ENCODE data around the gene PXDN.
"Not testable (repeated sequence)": the region's sequence is repeated elsewhere in the genome, so short reads cannot be mapped to it uniquely, and the experiment has no call there.

The PXDN gene

GRCh38 chr2:1739322-1739957, 4.9 kb downstream of the PXDN start:
- no peak for DNase-seq

- DNase-seq = no peak
These were observed 5.5 kb downstream of the PXDN start for GRCh38 chr2:1738646-1739302.

GRCh38 chr2:1738163-1738562, 6.2 kb downstream of the PXDN start:
- DNase-seq = no peak

GRCh38 chr2:1736997-1737480, 7.3 kb downstream of the PXDN start:
- DNase-seq = no peak

- no peak for DNase-seq
These were observed 8.3 kb downstream of the PXDN start for GRCh38 chr2:1736045-1736444.

DNA sequence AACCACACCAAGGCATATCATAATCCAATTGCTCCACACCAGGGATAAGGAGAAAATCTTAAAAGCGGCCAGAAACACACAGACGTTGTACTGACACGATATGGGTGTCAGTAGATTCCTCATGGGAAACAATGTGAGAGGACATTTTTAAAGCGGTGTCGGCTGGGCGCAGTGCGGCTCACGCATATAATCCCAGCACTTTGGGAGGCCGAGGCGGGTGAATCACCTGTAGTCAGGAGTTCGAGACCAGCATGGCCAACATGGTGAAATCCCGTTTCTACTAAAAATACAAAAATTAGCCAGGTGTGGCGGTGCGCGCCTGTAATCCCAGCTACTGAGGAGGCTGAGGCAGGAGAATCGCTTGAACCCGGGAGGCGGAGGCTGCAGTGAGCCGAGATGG, 11.0 kb downstream of the PXDN start:
- DNase-seq = not testable (repeated sequence)

DNA sequence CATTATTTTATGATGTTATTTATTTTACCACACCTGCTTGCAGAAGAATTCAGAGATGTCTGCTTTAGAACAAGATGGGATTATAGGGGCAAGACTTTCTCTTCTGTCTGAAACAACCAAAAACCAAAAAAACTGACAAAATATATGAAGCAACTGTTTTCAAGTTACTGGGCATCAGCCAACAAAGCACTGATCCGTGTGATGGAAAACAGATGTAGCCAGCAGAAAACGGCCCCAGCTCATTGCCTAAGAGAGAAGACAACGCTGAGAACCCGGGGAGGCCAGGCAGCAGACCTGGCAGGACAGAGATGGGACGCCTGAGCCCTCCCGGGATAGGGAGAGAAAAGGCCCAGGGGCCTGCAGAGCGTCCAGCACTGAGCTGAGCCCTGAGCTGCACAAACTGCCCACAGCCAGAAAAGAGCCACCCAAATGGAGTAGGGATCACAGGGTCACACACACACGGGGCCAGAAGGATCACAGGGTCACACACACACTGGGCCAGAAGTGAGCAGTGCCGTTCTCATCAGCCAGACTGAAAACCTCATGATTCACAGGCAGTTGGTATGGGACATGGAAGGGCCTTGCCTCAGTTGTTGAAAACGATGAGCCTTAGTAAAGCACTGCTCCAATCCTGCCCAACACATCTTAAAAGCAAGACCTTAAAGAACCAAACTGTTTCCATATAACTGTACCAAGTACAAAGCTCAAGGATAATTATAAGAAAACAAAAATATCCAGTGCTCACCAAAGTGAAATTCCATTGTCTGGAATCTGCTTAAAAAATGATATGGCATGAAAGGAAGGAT, 12.1 kb downstream of the PXDN start:
- DNase-seq = no peak

DNA sequence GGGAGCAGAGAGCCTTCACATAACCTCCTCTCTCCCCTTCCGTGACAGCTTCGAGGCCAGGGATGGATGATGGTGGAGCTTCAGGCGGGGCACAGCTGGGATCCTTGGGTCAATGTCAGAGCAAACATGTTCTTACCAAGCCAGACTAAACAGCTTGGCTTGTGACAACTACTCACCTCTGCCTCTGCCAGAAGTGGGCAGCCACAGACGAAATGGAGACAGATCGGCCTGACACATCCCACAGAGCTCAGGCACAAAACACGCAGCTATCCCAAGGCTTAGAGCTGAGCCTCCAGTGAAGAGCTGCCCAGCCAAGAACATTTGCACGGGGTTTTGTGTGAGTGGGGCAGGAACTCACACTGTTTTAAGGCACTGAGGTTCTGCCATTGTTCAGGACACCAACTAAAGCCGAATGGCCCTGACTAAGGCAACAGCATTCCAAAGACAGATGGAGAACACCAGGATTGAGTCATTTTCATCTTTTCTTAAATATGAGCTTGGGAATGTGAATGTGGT, 12.8 kb downstream of the PXDN start:
- no peak for DNase-seq

GRCh38 chr2:1730015-1730927, 14.0 kb downstream of the PXDN start:
- no peak for DNase-seq

DNA sequence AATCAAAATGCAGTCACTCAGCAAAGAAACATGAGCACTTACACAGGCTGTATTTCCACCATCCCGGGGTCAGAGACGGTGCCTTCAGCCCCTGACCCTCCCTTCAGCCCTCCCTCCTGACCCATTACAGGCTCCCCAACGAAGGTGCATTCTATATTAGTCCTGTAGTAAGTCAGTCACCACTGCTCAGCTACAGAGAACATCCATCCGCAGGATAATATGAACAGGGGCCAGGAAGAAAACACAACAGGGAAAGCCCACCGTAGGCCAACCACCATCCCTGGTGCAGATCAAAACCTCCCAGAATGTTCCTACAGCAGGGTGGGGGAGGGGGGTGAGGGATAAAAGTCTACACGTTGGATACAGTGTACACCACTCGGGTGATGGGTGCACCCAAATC, 15.1 kb downstream of the PXDN start:
- DNase-seq = no peak

DNA sequence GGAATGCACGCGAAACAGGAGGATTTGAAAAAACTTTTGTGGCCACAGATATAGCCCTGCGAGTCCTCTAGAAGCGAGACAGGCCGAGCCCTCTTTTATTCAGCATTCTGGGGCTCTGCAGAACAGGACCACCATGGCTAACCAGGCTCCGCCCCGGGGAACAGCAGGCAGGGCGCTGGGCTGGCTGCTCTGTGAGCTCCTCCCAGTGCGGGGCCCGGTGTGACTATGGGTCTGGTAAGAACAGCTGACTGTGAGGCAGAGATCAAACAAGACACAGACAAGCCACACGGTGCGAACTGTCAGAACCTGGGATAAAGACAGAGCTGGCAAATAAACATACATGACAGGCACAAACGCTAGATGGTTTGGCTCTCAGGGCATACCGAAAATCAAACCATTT, 15.5 kb downstream of the PXDN start:
- no peak for DNase-seq

- DNase-seq = no peak
These were observed 16.4 kb downstream of the PXDN start for GRCh38 chr2:1727796-1728474.

GRCh38 chr2:1727101-1727771, 17.1 kb downstream of the PXDN start:
- DNase-seq = no peak

DNA sequence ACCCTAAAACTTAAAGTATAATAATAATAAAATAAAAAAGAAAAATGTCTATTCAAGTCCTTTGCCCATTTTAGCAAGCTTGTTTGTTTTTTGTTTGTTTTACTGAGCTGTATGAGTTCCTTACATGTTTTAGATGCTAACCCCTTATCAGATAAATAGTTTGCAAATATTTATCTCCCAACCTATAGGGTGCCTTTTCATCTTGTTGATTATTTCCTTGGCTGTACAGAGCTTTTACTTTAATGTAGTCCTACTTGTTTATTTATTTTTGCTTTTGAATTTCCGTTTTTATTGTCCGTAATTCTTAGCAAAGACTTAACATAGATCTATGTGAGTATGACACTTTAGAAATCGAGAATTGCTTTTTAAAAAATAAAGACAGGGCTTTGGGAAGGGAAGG, 17.8 kb downstream of the PXDN start:
- DNase-seq = no peak

DNA sequence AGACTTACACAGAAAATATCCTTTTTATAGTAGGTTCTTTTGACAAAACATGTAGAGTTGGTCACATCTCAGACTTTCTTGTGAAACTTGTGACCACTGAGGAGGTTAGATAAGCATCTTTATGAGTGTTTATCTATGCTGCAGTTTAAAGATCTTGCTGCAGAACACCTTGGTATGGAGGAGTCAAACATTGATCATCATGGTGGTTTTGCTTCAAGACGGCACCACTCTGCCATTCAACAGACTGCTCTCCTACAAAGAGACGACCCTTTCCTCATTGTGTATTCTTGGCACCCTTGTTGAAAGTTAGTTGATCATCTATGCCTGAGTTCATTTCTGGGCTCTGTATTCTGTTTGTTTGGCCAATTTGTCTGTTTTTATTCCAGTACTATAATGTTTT, 20.0 kb downstream of the PXDN start:
- DNase-seq = not testable (repeated sequence)

DNA sequence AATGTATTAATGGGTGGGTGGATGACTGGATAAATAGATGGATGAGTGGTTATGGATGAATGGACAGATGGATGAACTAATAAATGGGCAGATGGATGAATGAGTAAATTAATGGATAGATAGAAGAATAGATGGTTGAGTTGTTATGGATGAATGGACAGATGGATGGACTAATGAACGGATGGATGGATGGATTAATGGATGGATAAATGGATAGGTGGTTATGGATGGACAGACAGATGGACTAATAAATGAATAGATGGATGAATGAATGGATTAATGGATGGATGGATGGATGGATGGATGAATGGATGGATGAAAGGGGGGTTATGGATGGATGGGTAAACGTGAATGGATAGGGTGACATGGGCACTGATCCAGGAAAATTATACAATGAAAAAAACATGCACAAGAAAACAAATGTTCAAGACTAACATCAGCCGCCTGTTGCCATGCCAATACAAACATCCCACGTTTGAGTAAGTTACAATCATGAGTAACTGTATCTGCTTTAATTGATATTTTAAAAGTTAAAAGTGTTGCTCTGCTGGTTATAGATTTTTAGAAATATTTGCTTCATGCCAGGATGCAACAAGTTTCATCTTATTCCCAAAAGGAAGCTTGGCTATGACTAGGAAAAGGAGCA, 20.8 kb downstream of the PXDN start:
- DNase-seq = no peak

GRCh38 chr2:1722692-1723091, 21.6 kb downstream of the PXDN start:
- DNase-seq = no peak

- no peak for DNase-seq
These were observed 22.3 kb downstream of the PXDN start for GRCh38 chr2:1721706-1722646.

GRCh38 chr2:1718339-1719220, 25.7 kb downstream of the PXDN start:
- DNase-seq = no peak

All from stimulated activated CD4-positive, alpha-beta T cell treated with anti-CD3 and anti-CD28 coated beads, Interleukin-4, amount 100 ng/mL, for 4 hours (primary cell).